ENCODE measurements around the gene CYP26A1. TPM values are rescaled to one million over a fixed set of nuclear protein-coding genes. Genes with fewer than 3 reads are reported as not detected.

The CYP26A1 gene
- total RNA-seq, 2 experiments from 2014 or later: not detected

DNA sequence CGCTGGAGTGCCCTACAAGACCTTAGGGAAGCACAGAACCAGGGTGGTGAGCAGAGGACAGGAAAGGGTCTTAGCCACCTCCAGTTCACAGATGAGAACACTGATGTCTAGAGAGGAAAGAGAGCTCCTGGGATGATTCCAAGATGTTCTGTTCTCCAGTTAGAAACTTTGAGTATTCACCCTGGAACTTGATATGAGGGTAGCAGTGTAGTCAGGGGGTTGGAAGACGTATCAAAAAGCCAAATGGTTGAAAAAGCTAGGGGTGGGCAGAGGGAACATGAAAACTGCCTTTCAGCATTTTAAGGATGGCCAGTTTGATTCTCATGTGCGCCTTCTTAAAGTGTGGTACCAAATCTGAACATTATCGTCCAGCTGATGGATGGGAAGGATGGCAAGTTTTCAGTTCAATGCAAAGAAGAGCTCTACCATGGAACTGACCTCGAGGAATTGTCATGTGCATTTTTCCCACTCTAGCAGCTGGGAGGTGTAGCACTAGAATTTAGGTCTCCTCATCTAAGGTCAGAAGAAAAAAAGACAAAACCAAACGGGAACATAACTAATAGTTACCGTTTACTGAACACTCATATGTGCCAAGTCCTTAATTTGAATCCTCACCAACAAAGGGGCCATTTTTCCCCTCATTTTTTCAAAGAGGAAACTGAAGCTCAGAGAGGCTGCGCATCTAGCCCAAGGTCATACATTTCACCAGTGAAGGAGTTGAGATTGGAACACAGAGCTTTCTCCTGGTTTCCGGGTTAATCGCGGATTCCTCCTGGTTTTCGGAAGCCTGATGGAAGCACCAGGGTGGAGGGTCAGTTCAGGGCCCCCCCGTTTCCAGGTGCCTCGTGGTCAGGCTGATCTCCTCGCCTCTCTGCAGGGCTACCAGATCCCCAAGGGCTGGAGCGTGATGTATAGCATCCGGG lies 6.0 kb upstream of the CYP26A1 start:
- Mint-ChIP-seq H3K9me3 (no peaks in the 10 kb centered on the region), H3K36me3 (ENCODE audit: low read depth) (no peaks in the 10 kb centered on the region), H3K27me3 (peaks cover 84% of the 10 kb centered on the region), H3K4me3 (no peak overlapping the region), H3K27ac (no peak overlapping the region), H3K4me1 (peaks cover 20% of the 10 kb centered on the region)
- POLR2A ChIA-PET: no interaction called here
- no peak for DNase-seq
- CTCF ChIA-PET: interaction anchor here (0.6 to 1.3 kb wide), 3 partner anchors 8 to 1245 kb away, joined by 3 to 4 read pairs (median 3); no protein-coding TSS in a partner anchor

DNA sequence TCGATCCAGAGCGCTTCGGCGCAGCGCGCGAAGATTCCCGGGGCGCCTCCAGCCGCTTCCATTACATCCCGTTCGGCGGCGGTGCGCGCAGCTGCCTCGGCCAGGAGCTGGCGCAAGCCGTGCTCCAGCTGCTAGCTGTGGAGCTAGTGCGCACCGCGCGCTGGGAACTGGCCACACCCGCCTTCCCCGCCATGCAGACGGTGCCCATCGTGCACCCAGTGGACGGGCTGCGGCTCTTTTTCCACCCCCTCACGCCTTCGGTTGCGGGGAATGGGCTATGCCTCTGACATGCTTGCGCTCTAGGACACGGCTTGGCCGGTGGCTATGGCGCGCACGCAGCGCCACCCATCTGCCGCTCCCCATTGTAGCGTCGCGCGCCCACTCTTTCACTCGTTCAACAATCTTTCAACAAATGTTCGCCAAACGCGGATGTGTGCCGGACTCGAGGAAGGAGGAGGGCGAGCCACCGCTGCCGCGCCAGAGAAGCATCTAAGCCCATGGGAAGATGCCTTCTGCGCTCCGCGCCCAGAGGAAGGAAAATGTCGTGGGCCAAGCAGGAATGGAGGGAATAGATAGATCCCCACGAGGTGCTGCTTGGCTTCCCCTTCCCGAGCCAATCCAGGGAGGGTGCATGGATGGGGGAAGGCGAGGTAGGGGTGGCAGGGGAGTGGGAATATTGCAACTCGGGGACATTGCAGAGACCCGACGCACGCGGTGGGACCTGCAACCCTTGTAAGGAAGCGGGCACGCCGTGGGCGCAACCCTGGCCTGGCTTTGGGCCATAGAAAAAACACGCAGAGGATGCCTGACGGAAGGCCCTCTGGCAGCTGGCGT lies 5.1 kb upstream of the CYP26A1 start:
- POLR2A ChIA-PET: no interaction called here
- no peak for DNase-seq
- no peaks in the 10 kb centered on the region for H3K9me3 Mint-ChIP-seq
- CTCF ChIA-PET: interaction anchor here (1.0 kb wide), 1 partner anchor 182 kb away, joined by 4 read pairs; no protein-coding TSS in a partner anchor
- peaks cover 88% of the 10 kb centered on the region for H3K27me3 Mint-ChIP-seq
- no peak overlapping the region for H3K4me3 Mint-ChIP-seq
- no peaks in the 10 kb centered on the region for H3K36me3 Mint-ChIP-seq (ENCODE audit: low read depth)
- peaks cover 22% of the 10 kb centered on the region for H3K4me1 Mint-ChIP-seq
- H3K27ac Mint-ChIP-seq: peak overlapping the region; percentile 61

DNA sequence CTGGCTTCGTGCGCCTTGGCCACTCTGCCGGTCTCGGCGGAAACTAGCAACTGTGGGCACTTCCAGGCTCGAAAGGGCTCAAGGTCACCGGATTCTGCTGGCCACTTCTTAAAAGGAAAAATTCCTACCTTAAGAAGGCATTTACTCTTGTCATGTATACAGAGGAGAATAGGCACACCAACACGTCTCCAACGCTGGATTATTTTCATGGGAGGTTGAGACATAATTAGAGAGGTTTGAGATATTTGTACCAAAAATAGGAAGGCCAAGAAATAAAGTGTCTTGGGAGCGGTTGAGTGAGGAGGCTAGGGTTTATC lies 4.5 kb upstream of the CYP26A1 start:
- H3K36me3 Mint-ChIP-seq (ENCODE audit: low read depth): no peaks in the 10 kb centered on the region
- H3K4me3 Mint-ChIP-seq: no peak overlapping the region
- peaks cover 86% of the 10 kb centered on the region for H3K27me3 Mint-ChIP-seq
- ChIA-PET POLR2A (no interaction called here), CTCF (no interaction called here)
- no peak for DNase-seq
- peaks cover 22% of the 10 kb centered on the region for H3K4me1 Mint-ChIP-seq
- no peak overlapping the region for H3K27ac Mint-ChIP-seq
- H3K9me3 Mint-ChIP-seq: no peaks in the 10 kb centered on the region

DNA sequence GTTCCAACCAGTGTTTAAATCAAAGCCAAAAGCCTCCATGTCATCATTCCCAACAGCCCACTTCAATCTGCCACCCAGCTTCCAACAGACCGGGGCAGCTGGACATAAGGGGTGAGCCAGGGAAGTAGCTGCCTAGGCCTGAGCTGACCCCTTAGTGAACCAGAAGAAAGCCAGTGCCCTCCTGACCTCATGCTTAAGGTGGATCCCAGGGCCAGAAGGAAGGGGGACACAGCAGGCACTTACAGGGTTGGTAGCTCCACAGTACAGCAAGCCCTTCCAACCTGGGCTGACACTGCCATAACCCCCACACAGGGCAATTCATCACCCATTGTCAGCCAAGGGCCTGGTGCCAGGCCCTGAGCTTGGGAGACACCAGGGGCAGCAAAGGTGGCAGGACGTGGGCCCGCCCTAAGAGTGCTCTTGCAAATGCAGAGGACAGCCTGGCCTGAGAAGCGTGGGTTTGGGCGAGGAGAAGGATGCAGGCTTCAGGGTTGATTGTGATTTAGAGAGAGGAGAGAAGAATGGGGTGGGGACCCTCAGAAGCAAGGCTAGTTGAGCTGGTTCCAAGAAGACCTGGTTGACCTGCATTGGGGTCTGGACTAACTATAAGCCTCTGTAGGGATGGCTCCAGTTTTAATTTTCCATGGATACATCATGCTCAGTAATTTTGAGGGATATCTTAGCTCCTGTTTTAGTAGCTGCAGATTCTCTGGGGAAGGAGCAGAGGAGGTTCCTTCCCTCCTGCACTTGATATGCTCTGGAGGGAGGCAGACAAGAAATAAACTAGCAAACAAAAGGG lies 3.1 kb upstream of the CYP26A1 start:
- H3K27ac Mint-ChIP-seq: no peak overlapping the region
- POLR2A ChIA-PET: no interaction called here
- H3K36me3 Mint-ChIP-seq (ENCODE audit: low read depth): no peaks in the 10 kb centered on the region
- DNase-seq: no peak
- H3K9me3 Mint-ChIP-seq: no peaks in the 10 kb centered on the region
- CTCF ChIA-PET: interaction anchor here (1.5 kb wide), 1 partner anchor 9 kb away, joined by 5 read pairs; no protein-coding TSS in a partner anchor
- peaks cover 30% of the 10 kb centered on the region for H3K4me1 Mint-ChIP-seq
- no peak overlapping the region for H3K4me3 Mint-ChIP-seq
- peaks cover 86% of the 10 kb centered on the region for H3K27me3 Mint-ChIP-seq

DNA sequence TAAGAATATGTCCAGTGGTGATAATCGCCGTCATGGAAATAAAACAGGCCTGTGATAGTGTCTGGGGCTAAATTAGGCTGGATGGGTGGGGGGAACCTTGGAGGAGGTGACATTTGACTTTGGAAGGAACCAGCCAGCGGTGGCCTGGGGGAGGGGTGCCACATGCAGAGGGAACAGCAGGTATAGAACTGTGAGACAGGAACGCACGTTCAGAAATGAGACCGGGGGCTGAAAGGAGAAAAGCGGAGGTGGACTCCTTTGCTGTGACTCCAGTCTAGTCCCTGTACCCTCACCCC lies 2.6 kb upstream of the CYP26A1 start:
- Mint-ChIP-seq H3K4me1 (peaks cover 30% of the 10 kb centered on the region), H3K36me3 (ENCODE audit: low read depth) (no peaks in the 10 kb centered on the region), H3K9me3 (no peaks in the 10 kb centered on the region), H3K4me3 (no peak overlapping the region), H3K27ac (no peak overlapping the region), H3K27me3 (peaks cover 88% of the 10 kb centered on the region)
- POLR2A ChIA-PET: no interaction called here
- CTCF ChIA-PET: interaction anchor here (1.5 kb wide), 1 partner anchor 9 kb away, joined by 5 read pairs; no protein-coding TSS in a partner anchor
- no peak for DNase-seq

DNA sequence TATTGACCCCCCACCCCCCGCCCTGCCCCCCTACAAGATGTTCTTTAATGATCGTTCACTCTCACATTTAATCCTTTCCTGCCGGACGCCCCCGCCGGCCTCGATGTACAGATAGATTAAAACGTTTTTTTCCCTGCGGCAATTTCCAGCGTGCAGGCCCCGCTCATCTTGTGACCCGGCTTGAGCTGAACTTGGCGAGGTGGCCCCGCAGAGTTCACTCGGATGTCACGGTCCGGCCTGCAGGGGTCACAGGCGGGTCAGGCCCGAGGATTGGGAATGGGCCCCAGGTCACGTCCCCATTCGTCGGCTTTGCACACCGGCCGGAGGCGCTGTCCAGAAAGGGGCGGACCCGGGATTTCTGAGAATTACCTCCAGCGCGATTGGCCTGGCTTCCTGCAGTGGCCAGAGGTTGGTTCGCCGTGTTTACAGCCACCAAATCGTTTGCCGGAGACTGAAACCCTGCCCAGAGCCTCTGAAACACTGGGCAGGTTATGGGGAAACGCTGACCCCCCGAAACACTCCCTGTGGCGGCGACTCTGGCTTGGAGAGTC lies 1.9 kb upstream of the CYP26A1 start:
- H3K4me1 Mint-ChIP-seq: peaks cover 30% of the 10 kb centered on the region
- H3K27me3 Mint-ChIP-seq: peaks cover 89% of the 10 kb centered on the region
- no peak overlapping the region for H3K4me3 Mint-ChIP-seq
- ChIA-PET CTCF (interaction anchor here (1.3 kb wide), 1 partner anchor 16 kb away, joined by 4 read pairs; no protein-coding TSS in a partner anchor), POLR2A (no interaction called here)
- no peak for DNase-seq
- no peak overlapping the region for H3K27ac Mint-ChIP-seq
- H3K36me3 Mint-ChIP-seq (ENCODE audit: low read depth): no peaks in the 10 kb centered on the region
- no peaks in the 10 kb centered on the region for H3K9me3 Mint-ChIP-seq

DNA sequence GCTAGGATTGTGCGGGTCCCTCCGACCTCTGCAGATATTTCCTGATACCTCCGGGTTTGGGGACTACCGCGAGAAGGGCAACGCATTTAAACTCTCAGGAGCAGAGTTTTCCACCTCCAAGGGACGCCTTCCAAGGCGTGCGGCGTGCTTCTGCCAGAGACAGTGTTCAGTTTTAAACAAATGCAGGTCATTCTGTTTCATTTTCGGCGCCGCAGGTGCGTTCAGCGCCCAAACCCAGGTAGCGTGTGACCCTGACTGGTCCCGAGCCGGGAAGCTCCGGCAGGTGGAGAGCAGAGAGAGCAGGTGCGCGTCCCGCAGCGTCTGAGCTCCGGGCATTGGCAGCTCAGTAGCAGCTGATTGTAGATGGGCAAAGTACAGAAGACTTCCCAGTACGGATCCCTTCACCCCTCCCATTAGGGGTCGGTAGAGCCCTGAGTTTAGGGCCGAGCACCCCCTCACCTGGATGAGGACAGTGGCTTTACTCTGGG lies 1.4 kb upstream of the CYP26A1 start:
- CTCF ChIA-PET: interaction anchor here (0.8 to 1.8 kb wide), 3 partner anchors 10 to 19 kb away, joined by 3 to 4 read pairs (median 4); no protein-coding TSS in a partner anchor

DNA sequence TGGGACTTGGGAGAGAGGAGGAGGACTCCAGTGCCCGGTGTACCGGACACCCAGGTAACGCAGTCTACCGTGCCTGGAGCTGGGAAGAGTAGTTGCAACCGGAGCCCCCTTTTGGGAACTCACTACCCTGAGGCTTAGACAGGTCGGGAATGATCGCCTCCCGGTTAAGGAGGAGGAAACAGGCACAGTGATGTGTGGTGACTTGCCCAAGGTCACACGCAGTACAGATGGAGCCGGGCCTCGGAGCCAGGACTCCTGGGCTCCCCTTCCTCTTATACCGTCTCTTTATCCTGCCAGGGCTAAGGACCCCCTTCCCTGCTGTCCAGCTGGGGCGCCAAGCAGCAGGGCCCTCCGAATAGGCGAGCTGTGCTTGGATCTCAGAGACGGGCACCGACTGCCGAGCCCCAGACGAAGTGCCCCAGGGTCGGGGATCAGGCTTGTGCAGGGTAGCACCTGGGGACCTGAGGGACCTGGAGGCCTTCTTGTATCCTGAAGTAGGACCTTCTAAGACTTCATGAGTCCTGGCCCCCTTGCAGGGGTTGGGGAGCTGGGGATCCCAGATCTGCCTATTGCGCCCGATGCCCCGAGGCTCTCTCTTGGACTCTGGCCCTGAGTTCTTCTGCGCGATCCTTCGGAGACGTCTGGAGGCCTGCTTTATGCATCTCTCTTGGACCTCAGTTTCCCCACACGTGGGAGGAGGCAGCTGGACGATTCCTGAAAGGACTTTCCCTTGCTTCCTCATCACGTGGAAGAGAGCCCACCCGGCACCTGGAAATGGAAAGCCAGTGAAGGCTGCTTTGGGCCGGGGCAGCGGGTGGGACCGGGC lies 767 bp upstream of the CYP26A1 start:
- no peak overlapping the region for H3K4me3 Mint-ChIP-seq
- no peak for DNase-seq
- H3K36me3 Mint-ChIP-seq (ENCODE audit: low read depth): no peaks in the 10 kb centered on the region
- POLR2A ChIA-PET: no interaction called here
- CTCF ChIA-PET: interaction anchor here (0.8 to 1.8 kb wide), 4 partner anchors 9 to 19 kb away, joined by 3 to 4 read pairs (median 4); no protein-coding TSS in a partner anchor
- H3K27ac Mint-ChIP-seq: no peak overlapping the region
- no peaks in the 10 kb centered on the region for H3K9me3 Mint-ChIP-seq
- H3K4me1 Mint-ChIP-seq: peaks cover 28% of the 10 kb centered on the region
- H3K27me3 Mint-ChIP-seq: peaks cover 88% of the 10 kb centered on the region

More for the DNA sequence above, 1.4 kb upstream of the CYP26A1 start:
- Mint-ChIP-seq H3K27me3 (peaks cover 88% of the 10 kb centered on the region), H3K9me3 (no peaks in the 10 kb centered on the region), H3K4me1 (peaks cover 30% of the 10 kb centered on the region), H3K4me3 (no peak overlapping the region), H3K27ac (no peak overlapping the region), H3K36me3 (ENCODE audit: low read depth) (no peaks in the 10 kb centered on the region)
- no peak for DNase-seq
- POLR2A ChIA-PET: no interaction called here

DNA sequence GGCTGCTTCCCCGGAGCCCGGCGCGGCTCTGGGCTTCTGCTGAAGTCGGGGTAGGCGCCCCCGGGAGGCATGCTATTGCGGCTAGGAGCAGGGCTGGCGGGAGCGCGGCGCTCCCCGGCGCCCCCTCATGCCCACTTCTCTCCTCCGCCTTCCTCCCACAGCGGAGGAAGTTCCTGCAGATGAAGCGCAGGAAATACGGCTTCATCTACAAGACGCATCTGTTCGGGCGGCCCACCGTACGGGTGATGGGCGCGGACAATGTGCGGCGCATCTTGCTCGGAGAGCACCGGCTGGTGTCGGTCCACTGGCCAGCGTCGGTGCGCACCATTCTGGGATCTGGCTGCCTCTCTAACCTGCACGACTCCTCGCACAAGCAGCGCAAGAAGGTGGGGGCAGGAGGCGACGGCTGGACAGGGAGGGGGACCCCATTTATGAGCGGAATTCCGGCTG lies 479 bp downstream of the CYP26A1 start:
- ChIA-PET CTCF (no interaction called here), POLR2A (no interaction called here)

DNA sequence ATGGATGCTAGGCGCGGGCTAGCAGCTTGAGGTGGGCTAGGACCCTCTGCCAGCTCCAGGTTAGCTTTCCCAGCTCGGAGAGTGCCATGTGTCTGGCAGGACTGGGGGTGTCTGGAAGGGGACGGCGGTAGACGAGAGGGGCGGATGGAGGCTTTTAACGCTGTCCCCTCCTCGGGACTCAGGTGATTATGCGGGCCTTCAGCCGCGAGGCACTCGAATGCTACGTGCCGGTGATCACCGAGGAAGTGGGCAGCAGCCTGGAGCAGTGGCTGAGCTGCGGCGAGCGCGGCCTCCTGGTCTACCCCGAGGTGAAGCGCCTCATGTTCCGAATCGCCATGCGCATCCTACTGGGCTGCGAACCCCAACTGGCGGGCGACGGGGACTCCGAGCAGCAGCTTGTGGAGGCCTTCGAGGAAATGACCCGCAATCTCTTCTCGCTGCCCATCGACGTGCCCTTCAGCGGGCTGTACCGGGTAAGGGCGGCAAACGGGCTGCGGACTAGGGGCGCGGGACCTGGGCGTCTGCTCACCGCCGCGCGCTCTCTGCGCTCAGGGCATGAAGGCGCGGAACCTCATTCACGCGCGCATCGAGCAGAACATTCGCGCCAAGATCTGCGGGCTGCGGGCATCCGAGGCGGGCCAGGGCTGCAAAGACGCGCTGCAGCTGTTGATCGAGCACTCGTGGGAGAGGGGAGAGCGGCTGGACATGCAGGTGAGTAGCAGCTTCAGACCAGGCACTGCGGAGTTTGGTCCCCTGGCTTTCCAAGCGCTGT lies 1.1 kb downstream of the CYP26A1 start:
- Mint-ChIP-seq H3K27me3 (peaks cover 84% of the 10 kb centered on the region), H3K36me3 (ENCODE audit: low read depth) (no peaks in the 10 kb centered on the region), H3K9me3 (no peaks in the 10 kb centered on the region), H3K4me1 (peaks cover 24% of the 10 kb centered on the region), H3K4me3 (peak overlapping the region; percentile 63), H3K27ac (no peak overlapping the region)
- POLR2A ChIA-PET: no interaction called here
- CTCF ChIA-PET: interaction anchor here (0.9 to 2.4 kb wide), 3 partner anchors 7 to 13 kb away, joined by 3 to 8 read pairs (median 3); no protein-coding TSS in a partner anchor
- DNase-seq: no peak

More for the DNA sequence above, 479 bp downstream of the CYP26A1 start:
- no peak overlapping the region for H3K27ac Mint-ChIP-seq
- DNase-seq: no peak
- no peaks in the 10 kb centered on the region for H3K36me3 Mint-ChIP-seq (ENCODE audit: low read depth)
- H3K27me3 Mint-ChIP-seq: peaks cover 82% of the 10 kb centered on the region
- H3K4me3 Mint-ChIP-seq: peak overlapping the region; percentile 63
- no peaks in the 10 kb centered on the region for H3K9me3 Mint-ChIP-seq
- H3K4me1 Mint-ChIP-seq: peaks cover 24% of the 10 kb centered on the region

All from activated CD4-positive, alpha-beta T cell treated with anti-CD3 and anti-CD28 coated beads, Interleukin-2, amount 10 ng/mL, durations not matched to agents 7 days and 5 days (primary cell).